Epithelial cell of esophagus (primary cell): ENCODE results near the gene GAREM2.
A peak's percentile ranks its signal among the peaks of the same experiment; 100 is the strongest.
"Not testable (repeated sequence)": the region's sequence is repeated elsewhere in the genome, so short reads cannot be mapped to it uniquely, and the experiment has no call there.

Experiments
- DNase-seq: peaks from one replicate; pipeline ENCODE4 v3.0.0; 2010; ENCODE audit warnings: low read depth
- H3K4me3 ChIP-seq: 2 replicates; pipeline ENCODE4 v1.5.1; 2011; ENCODE audit warnings: mild to moderate bottlenecking, low read length, control low read depth
- TF ChIP-seq, protein P1 (sequence below): IDR thresholded peaks from 2 replicates; pipeline ENCODE4 v1.5.1; 2011; ENCODE audit warnings: low read depth, mild to moderate bottlenecking, low read length, control low read depth, inconsistent platforms; ENCODE audit not compliant: insufficient read depth; ENCODE audit errors: missing control alignments

The GAREM2 gene

GRCh38 chr2:26157580-26157979, 15.3 kb upstream of the GAREM2 start:
- TF ChIP-seq, protein P1, sequence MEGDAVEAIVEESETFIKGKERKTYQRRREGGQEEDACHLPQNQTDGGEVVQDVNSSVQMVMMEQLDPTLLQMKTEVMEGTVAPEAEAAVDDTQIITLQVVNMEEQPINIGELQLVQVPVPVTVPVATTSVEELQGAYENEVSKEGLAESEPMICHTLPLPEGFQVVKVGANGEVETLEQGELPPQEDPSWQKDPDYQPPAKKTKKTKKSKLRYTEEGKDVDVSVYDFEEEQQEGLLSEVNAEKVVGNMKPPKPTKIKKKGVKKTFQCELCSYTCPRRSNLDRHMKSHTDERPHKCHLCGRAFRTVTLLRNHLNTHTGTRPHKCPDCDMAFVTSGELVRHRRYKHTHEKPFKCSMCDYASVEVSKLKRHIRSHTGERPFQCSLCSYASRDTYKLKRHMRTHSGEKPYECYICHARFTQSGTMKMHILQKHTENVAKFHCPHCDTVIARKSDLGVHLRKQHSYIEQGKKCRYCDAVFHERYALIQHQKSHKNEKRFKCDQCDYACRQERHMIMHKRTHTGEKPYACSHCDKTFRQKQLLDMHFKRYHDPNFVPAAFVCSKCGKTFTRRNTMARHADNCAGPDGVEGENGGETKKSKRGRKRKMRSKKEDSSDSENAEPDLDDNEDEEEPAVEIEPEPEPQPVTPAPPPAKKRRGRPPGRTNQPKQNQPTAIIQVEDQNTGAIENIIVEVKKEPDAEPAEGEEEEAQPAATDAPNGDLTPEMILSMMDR = no peak
- no peak for DNase-seq
- H3K4me3 ChIP-seq = no peak overlapping the region

DNA sequence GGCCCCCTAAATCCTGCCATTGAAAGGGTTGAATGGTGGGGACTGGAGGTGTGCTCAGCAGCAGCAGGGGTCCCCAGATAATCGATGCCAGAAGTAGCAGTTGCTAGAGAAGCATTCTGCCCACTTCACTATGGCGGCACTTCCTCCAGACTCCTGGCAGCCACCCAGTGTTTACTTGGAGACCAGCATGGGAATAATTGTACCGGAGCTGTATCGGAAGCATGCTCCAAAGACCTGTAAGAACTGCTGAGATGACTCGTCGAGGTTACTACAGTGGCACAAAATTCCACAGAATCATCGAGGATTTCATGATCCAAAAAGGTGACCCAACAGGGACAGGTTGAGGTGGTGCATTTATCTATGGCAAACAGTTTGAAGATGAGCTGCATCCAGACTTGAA, 11.0 kb upstream of the GAREM2 start:
- no peak for DNase-seq
- TF ChIP-seq, protein P1 = no peak
- no peak overlapping the region for H3K4me3 ChIP-seq

GRCh38 chr2:26162963-26163362, 9.9 kb upstream of the GAREM2 start:
- DNase-seq = no peak
- TF ChIP-seq, protein P1 = no peak
- H3K4me3 ChIP-seq = no peak overlapping the region

DNA sequence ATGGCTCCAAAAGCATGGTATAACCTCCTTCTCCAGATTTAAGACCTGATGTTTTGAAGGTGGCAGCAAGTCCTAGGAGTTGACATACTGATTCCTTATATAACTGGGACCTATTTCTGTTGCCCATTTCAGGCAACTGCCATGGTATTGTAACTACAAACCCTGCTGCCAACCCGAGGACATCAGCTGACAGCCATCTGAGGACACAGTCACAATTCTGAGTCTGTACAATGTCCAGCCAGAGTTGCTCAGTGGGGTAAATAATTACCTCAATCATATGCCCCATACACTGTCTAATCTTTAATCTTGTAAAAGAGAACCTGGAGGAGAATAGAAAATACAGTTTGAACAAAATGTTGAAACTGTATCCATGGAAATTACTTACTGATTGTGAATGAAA, 8.7 kb upstream of the GAREM2 start:
- no peak for DNase-seq
- H3K4me3 ChIP-seq = no peak overlapping the region
- TF ChIP-seq, protein P1 = no peak

DNA sequence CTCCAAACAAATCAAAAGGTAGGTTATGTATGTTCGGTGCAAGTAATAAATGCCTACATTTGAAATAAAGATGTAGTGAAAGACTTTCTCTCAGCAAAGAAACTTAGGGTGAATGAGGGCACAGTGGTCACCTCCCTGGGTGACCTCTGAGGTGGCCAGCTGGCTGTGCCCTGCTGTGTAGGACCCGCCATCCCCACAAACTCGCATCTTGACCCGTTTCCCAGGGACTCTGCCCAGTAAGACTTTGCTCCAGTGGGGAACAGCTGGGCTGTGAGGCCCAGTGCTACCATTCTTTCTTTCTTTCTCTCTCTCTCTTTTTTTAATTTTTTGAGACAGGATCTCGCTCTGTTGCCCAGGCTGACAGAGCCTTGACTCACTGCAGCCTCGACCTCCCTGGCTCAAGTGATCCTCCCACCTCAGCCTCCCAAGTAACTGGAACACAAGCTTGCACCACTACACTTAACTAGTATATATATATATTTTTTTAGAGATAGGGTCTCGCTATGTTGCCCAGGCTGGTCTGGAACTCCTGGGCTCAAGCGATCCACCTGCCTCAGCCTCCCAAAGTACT, 8.2 kb upstream of the GAREM2 start:
- no peak overlapping the region for H3K4me3 ChIP-seq
- TF ChIP-seq, protein P1 = no peak
- no peak for DNase-seq

- TF ChIP-seq, protein P1 = no peak
- no peak for DNase-seq
- no peak overlapping the region for H3K4me3 ChIP-seq
These were observed 7.5 kb upstream of the GAREM2 start for GRCh38 chr2:26165403-26165802.

DNA sequence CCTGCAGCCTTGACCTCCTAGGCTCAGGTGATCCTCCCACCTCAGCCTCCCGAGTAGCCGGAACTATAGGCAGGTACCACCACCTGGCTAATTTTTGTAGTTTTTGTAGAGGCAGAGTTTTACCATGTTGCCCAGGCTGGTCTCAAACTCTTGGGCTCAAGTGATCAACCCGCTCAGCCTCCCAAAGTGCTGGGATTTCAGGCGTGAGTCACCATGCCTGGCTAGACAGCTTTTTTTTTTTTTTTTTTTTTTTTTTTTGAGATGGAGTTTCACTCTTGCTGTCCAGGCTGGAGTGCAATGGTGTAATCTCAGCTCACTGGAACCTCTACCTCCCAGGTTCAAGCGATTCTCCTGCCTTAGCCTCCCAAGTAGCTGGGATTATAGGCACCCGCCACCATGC, 6.3 kb upstream of the GAREM2 start:
- H3K4me3 ChIP-seq = not testable (repeated sequence)
- DNase-seq = peak; percentile 50

DNA sequence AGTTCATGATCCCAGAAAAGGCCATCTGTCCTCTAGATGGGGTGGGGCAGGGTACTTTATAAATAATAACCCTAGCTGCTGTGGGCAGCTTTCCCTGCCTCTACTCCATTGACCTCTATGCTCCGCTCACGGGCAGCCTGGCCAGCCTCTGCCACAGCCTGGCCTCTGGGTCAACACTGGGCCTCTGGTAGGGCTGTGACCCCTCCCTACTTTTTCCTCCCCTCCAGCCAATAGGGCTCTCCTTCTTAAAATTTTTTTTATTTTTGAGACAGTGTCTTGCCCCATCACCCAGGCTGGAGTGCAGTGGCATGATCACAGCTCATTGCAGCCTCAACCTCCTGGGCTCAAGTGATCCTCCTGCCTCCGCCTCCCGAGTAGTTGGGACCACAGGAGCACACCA, 4.1 kb upstream of the GAREM2 start:
- DNase-seq = no peak
- TF ChIP-seq, protein P1 = no peak
- H3K4me3 ChIP-seq = no peak overlapping the region
